GM12874 (cell line): Measurements from ENCODE around the gene USP3.
A peak's percentile ranks its signal among the peaks of the same experiment; 100 is the strongest.

Experiments used
- CTCF ChIP-seq: IDR thresholded peaks from 2 replicates; pipeline ENCODE4 v1.5.1; 2011; ENCODE audit warnings: low read depth, mild to moderate bottlenecking, control low read depth, low read length, moderate library complexity; ENCODE audit not compliant: insufficient read depth

Gene USP3

GRCh38 chr15:63501256-63502089 is 2.9 kb upstream of the USP3 start:
- no peak for TF ChIP-seq CTCF

GRCh38 chr15:63502137-63502766 is 2.1 kb upstream of the USP3 start:
- no peak for TF ChIP-seq CTCF

GRCh38 chr15:63502843-63503738 is 1.3 kb upstream of the USP3 start:
- no peak for TF ChIP-seq CTCF

- no peak for TF ChIP-seq CTCF
Observed at GRCh38 chr15:63503739-63504246, 600 bp upstream of the USP3 start.

- peak; percentile 33 for TF ChIP-seq CTCF
Observed at GRCh38 chr15:63504979-63505841, 817 bp downstream of the USP3 start.

- no peak for TF ChIP-seq CTCF
Observed at GRCh38 chr15:63505842-63506222, 1.4 kb downstream of the USP3 start.
